ENCODE measurements around the gene DLG1. TPM values are rescaled to one million over a fixed set of nuclear protein-coding genes. Genes with fewer than 3 reads are reported as not detected.
"Not testable (repeated sequence)": the region's sequence is repeated elsewhere in the genome, so short reads cannot be mapped to it uniquely, and the experiment has no call there.

DLG1 gene
- total RNA-seq, 1 experiment from 2014 or later = 27.1 TPM

- Histone ChIP-seq H3K4me3 (ENCODE audit: insufficient read depth, low read depth, low read length) (no peak overlapping the region), H3K36me3 (replicated peaks; ENCODE audit: control insufficient read depth, insufficient read depth, low read length) (no peaks in the 10 kb centered on the region), H3K27me3 (ENCODE audit: control insufficient read depth, insufficient read depth, low read length) (no peaks in the 10 kb centered on the region)
- no peak for DNase-seq
Observed at GRCh38 chr3:197040658-197041057, 257.8 kb downstream of the DLG1 start.

- no peaks in the 10 kb centered on the region for H3K27me3 ChIP-seq (ENCODE audit: control insufficient read depth, insufficient read depth, low read length)
- DNase-seq = no peak
- no peak overlapping the region for H3K4me3 ChIP-seq (ENCODE audit: insufficient read depth, low read depth, low read length)
- H3K36me3 ChIP-seq (replicated peaks; ENCODE audit: control insufficient read depth, insufficient read depth, low read length) = no peaks in the 10 kb centered on the region
Observed at GRCh38 chr3:197038679-197039462, 259.5 kb downstream of the DLG1 start.

GRCh38 chr3:197035577-197035976 is 262.8 kb downstream of the DLG1 start:
- DNase-seq = no peak
- H3K4me3 ChIP-seq (ENCODE audit: insufficient read depth, low read depth, low read length) = no peak overlapping the region
- H3K36me3 ChIP-seq (replicated peaks; ENCODE audit: control insufficient read depth, insufficient read depth, low read length) = no peaks in the 10 kb centered on the region
- no peaks in the 10 kb centered on the region; the same call in 1 of the 2 replicates for H3K27me3 ChIP-seq (ENCODE audit: control insufficient read depth, insufficient read depth, low read length)

- H3K36me3 ChIP-seq (replicated peaks; ENCODE audit: control insufficient read depth, insufficient read depth, low read length); H3K27me3 ChIP-seq (ENCODE audit: control insufficient read depth, insufficient read depth, low read length); H3K4me3 ChIP-seq (ENCODE audit: insufficient read depth, low read depth, low read length); DNase-seq: not testable (repeated sequence)
Observed at GRCh38 chr3:197034778-197035177, 263.6 kb downstream of the DLG1 start.

DNA sequence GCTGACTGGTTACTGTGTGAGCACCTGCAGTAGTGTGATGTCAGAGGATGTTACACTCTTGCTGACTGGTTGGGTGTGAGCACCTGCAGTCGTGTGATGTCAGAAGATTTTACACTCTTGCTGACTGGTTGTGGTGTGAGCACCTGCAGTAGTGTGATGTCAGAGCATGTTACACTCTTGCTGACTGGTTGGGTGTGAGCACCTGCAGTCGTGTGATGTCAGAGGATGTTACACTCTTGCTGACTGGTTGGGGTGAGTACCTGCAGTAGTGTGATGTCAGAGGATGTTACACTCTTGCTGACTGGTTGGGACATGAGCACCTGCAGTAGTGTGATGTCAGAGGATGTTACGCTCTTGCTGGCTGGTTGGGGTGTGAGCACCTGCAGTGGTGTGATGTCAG is 264.6 kb downstream of the DLG1 start:
- H3K27me3 ChIP-seq (ENCODE audit: control insufficient read depth, insufficient read depth, low read length); H3K36me3 ChIP-seq (replicated peaks; ENCODE audit: control insufficient read depth, insufficient read depth, low read length); DNase-seq; H3K4me3 ChIP-seq (ENCODE audit: insufficient read depth, low read depth, low read length): not testable (repeated sequence)

DNA sequence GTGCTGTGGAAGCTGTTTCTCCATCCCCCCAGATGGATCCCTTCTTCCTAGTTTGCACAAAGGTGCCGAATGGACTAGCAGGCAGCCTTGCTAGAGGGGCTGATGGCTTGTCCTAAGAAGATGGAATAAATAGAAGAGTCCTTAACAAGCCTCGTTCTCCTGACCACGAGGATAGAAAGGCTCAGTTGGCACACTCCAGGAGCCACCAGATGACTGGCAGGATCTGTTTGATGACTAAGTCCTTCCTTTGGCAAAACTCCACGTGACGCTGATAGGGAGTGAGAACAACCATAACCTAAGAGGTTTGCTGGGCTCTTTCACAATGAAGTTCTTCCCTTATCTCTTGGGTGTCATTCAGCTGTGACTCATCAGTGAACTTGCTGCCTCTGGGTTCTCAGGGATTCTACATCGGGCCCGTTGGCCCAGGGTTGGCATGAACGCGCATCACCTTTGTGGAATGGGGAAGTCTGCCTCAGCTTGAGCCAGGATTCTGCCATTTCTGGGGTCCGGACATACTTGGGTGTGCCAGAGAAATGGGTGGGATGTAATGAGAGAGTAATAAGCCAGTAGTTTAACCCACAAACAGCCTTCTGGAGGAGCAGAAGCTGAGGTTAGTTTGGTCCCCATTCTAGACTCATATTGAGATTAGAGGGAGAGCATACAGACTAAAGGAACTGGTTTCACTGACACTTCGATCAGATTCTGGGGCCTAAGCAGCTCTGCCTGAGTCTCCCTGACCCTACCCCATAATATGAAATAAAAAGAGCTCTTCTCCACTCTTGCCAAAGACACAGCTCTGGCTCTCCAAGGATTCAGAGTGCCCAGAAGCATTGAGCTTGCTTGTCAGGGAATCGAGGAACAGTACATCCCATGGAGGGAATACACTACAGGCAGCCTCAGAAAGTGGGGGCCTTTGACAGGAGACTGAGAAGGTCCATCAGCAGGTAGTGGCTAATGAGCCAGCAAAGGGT is 266.8 kb downstream of the DLG1 start:
- Histone ChIP-seq H3K36me3 (replicated peaks; ENCODE audit: control insufficient read depth, insufficient read depth, low read length) (no peaks in the 10 kb centered on the region), H3K4me3 (ENCODE audit: insufficient read depth, low read depth, low read length) (no peak overlapping the region), H3K27me3 (ENCODE audit: control insufficient read depth, insufficient read depth, low read length) (peaks cover 13% of the 10 kb centered on the region)
- DNase-seq = no peak

GRCh38 chr3:197030379-197031314 is 267.8 kb downstream of the DLG1 start:
- peak; percentile 59 for DNase-seq
- Histone ChIP-seq H3K4me3 (ENCODE audit: insufficient read depth, low read depth, low read length) (no peak overlapping the region), H3K36me3 (replicated peaks; ENCODE audit: control insufficient read depth, insufficient read depth, low read length) (no peaks in the 10 kb centered on the region), H3K27me3 (ENCODE audit: control insufficient read depth, insufficient read depth, low read length) (peaks cover 13% of the 10 kb centered on the region)

GRCh38 chr3:197029511-197030167 is 268.8 kb downstream of the DLG1 start, which contains the start of gene MELTF:
Gene MELTF (minus strand): TSS chr3:197029817. CDS start chr3:197029702, 115 bp downstream.
- Histone ChIP-seq H3K27me3 (ENCODE audit: control insufficient read depth, insufficient read depth, low read length) (peaks cover 13% of the 10 kb centered on the region), H3K4me3 (ENCODE audit: insufficient read depth, low read depth, low read length) (peak within 1 kb of the TSS; percentile 67), H3K36me3 (replicated peaks; ENCODE audit: control insufficient read depth, insufficient read depth, low read length) (no peaks in the 10 kb centered on the region)
- DNase-seq = peak; percentile 99

- Histone ChIP-seq H3K27me3 (ENCODE audit: control insufficient read depth, insufficient read depth, low read length) (peaks cover 13% of the 10 kb centered on the region), H3K36me3 (replicated peaks; ENCODE audit: control insufficient read depth, insufficient read depth, low read length) (no peaks in the 10 kb centered on the region), H3K4me3 (ENCODE audit: insufficient read depth, low read depth, low read length) (peak overlapping the region; percentile 67)
- DNase-seq = peak; percentile 79
Observed at GRCh38 chr3:197028728-197029510, 269.5 kb downstream of the DLG1 start.

GRCh38 chr3:197027896-197028727 is 270.3 kb downstream of the DLG1 start:
- Histone ChIP-seq H3K27me3 (ENCODE audit: control insufficient read depth, insufficient read depth, low read length) (peaks cover 13% of the 10 kb centered on the region), H3K4me3 (ENCODE audit: insufficient read depth, low read depth, low read length) (peak overlapping the region; percentile 67), H3K36me3 (replicated peaks; ENCODE audit: control insufficient read depth, insufficient read depth, low read length) (no peaks in the 10 kb centered on the region)
- no peak for DNase-seq

DNA sequence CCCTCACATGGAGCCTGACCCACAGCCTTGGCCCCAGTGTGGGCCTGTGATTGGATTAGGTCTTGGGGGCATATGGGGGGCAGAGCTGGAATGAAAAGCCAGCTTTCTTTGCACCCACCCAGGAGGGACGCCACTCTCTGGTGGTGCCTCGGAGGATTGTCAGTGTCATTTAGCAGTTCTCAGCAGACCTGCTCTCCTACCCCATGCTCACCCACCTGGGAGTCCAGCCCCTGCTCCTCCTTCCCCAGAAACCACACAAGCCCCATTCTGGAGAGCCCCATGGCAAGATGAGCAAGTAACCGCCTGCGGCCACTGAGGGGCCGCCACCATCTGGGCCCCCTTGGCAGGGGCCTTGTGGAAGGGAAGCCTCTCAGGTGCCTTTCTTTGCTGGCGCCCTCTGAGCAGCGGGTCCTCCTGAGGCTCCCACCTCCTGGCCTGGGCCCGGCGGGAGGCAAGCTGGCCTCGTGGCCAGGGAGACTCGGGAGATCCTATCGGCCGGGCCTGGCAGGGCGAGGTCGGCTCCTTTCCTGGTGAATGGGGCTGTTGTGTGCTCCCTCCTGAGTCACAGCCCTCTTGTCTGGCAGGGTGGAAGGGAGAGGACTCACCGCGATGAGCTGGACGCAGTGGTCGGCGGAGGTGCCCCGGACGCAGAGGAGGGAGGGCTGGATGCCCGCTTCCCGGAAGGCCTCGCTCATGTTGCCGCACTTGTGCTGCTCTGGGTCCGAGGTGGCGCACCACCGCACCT is 271.1 kb downstream of the DLG1 start:
- peaks cover 13% of the 10 kb centered on the region for H3K27me3 ChIP-seq (ENCODE audit: control insufficient read depth, insufficient read depth, low read length)
- no peaks in the 10 kb centered on the region for H3K36me3 ChIP-seq (replicated peaks; ENCODE audit: control insufficient read depth, insufficient read depth, low read length)
- DNase-seq = peak; percentile 63
- no peak overlapping the region for H3K4me3 ChIP-seq (ENCODE audit: insufficient read depth, low read depth, low read length)

GRCh38 chr3:197026481-197026866 is 271.9 kb downstream of the DLG1 start:
- DNase-seq = peak; percentile 46
- Histone ChIP-seq H3K27me3 (ENCODE audit: control insufficient read depth, insufficient read depth, low read length) (peaks cover 13% of the 10 kb centered on the region), H3K36me3 (replicated peaks; ENCODE audit: control insufficient read depth, insufficient read depth, low read length) (no peaks in the 10 kb centered on the region), H3K4me3 (ENCODE audit: insufficient read depth, low read depth, low read length) (no peak overlapping the region)
